CD4-positive, alpha-beta T cell treated with Interleukin-15 for 1 hour (primary cell): Measurements from ENCODE around the gene MMP3.

Experiments
- DNase-seq: peaks from one replicate; pipeline ENCODE4 v3.0.0-alpha.2; 2020

MMP3 gene

DNA sequence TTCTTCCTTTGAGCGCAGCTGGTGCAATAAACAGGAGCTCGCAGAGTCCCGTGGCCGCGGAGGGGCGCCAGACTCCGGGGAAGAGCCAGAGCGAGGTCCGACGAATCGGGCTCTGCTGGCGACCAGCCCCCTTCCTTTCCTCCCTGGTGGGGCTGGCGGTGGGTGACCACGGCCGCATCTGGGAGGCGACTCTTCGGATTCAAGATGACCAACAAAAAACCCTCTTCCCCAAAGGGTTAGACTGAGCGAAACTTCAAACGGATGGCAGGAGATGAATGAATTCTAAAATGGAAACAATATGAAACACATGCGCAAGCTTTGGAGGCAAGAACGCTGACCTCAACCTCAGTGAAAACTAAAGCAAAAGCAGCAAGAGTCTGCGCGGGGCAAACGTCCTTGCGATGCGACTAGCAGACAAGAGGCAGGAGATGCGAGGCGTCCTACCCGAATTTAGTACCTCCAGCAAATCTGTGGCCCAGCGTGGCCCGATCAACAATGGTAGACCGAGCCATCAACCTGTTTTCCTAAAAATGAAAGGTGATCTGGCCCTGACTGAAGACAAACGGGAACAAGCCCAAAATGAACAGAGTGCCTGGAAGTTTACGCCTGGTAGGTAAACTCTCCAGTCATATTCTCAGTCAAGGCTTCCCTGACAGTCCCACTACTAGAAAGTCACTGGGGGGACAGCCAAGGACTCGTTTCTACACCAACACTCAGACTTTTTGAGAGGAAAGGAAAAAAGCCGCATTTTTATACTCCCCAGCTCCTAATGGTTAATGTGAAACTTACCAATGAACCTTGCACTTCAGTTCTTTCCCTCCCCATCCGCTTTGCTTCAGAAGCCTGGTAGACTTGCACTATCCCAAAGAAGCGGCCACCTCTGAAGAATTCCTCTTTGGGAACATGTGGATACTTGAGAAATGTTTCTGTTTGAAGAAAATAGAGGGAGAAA lies 11.6 kb downstream of the MMP3 start:
- no peak for DNase-seq

DNA sequence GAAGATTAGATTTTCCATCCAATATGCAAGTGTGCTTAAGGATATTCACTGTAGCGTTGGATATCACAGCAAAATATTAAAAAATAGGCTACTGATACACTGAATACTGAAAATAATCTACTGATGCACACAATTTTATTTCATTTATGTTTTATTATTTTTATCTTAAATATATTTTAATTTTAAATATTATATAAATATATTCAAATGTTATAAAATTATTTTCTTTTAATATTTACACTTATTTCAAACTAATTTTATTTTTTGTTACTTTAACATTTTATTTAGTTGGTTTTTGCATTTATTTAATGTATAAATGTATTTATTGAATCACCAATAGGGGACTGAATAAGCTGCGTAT lies 12.3 kb downstream of the MMP3 start:
- no peak for DNase-seq

DNA sequence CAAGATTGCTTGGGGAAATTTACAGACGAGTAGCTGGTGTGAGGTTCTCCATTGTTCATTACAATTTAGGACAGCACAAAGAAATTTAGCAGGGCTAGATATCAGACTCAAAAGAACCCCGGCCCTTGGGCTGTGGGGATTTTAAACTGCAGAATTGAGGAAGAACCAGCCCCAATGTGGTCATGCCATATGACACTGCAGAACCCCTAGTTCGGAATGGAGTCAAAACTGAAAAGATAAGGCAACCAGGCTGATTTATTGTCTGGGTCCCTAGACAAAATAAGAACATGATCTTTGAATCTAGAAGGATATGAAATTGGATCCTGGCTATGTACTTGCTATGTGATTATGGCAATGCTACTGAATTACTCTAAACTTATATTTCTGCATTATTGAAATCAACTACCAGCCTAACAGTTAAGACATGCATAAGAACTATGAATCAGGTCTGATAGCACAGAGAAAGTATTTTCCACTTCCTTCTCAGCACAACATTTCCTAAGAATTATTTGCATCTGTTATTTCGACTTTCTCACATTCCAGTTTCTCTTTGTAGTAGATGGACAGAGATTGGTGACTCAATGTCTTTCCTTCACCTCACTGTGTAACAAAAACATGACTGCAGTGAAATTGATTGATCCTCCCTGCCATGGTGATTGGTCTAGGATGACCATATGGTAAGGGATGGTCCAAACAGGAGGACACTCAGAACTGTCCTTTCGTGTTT lies 13.2 kb downstream of the MMP3 start:
- DNase-seq, result no peak

DNA sequence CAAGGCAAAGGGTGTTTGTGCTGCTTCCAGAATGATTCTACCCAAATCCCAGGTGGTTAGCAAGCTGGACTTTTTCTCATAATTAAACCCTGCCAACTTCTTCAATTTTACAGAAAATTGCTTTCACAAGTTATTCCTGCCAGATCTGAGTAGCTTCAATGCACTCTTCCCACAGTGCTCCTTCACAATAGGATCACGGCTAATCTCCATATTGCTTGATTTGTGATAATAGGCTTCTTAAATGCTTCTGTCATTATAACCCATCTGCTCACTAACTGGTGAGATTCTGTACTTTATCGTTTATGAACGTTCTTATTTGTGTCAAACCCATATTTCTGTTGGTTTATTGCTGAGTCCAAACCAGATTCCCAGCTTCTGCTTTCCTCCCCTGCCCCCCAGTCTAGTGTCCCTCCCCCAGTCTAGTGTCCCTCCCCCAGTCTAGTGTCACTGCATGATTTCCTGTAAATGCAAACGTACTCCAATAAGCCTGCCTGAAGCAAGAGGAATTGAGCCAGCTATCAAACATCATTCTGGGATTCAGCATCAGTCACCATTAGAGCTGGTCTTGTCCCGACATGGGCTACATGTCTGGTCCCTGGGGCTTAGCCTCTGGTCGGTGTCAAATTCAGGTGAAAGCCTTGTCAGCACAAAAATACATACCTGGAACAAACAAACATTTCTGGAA lies 14.0 kb downstream of the MMP3 start:
- no peak for DNase-seq

DNA sequence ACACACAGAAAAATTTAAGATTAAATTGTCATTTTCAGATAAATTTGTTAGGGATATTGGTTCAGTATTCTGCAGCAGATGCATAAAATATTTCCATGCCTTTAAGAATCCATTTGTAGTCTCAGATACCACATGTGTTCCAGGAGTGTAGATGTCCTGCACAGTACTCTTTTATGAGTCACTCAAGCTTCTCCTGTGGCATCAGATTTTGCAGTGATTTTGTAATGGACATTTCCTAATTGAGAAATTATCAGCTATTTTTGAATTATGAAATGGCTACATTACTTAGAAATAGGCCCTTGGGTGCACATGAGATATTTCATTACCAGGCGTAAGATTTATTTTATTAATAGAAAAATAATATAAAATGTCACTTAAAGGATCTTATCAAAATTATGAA lies 18.9 kb downstream of the MMP3 start:
- DNase-seq, result no peak

DNA sequence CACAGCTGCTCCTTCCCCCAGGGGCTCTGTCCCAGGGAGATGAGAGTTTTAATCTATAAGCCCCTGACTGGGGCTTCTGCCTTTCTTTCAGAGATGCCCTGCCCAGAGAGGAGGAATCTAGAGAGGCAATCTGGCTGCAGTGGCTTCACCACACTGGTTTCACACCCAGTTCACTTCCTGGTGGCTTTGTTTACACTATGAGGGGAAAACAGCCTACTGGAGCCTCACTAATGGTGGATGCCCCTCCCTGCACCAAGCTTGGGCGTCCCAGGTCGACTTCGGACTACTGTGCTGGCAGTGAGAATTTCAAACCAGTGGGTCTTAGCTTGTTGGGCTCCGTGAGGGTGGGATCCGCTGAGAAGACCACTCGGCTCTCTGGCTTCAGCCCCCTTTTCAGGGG lies 23.9 kb downstream of the MMP3 start:
- no peak for DNase-seq

DNA sequence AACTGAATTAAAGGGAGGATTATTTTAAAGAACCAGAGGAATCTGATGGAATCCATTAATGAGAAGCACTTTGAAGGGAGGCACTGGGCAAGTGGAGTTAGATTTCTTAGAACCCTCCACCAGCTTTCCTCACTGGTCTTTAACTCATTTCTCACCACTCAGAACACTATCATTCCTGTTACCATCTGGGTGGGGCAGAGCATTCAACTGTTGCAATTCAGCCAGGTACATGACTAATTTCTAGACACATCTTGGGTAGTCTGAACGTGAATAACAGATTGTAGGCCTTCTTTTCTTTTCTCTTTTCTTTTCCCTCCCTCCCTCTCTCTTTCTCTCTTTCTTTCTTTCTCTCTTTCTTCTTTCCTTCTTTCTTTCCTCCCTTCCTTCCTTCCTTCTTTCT lies 29.9 kb downstream of the MMP3 start:
- no peak for DNase-seq

DNA sequence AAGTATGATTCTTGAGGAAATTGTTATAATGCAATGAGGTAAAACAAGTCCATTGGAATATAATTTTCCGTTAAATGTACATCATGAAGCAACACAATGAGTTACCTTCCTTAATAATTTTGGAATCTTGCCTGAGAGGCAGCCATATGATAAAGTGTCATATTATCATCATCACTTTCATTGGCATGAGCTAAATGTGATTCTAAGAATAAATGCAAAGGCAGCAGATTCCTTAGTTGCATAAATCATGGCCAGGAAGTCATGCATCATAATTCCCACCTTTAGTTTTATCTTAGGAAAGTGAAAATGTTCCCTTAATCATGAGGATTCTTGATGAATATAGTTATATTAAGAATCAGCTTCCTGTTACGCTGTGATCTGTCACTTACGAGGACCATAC lies 31.2 kb downstream of the MMP3 start:
- DNase-seq, result no peak

DNA sequence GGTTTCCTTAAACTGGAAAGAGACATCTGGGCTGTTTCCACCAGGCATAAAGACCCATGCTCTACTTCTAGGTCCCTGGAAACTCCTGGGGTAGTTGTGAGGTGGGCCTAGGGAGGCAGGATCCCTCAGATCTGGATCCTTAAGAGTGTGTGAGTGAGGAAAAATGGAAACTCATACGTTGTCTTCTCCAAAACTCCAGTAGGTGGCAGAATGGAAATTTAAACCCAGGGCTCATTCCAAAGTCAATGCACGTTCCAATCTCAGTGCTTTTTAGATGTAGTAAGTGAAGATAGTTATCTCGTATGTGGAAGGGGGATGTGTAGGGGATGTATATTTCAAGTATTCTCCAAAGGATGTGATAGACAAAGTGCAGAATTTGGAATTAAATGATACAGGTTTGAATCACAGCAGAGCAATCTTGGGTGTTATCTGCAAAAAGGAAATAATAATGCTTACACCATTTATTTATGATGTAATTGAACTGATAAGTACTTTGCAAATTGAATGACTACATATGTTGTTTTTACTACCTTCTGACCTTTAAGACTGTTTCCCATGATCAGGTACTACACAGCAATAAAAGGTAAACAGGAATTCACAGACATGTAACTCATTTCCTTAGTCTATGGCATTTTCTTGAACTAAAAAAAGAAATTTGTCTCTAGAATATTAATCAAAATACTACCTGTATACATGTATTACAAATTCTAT lies 32.3 kb downstream of the MMP3 start:
- no peak for DNase-seq

DNA sequence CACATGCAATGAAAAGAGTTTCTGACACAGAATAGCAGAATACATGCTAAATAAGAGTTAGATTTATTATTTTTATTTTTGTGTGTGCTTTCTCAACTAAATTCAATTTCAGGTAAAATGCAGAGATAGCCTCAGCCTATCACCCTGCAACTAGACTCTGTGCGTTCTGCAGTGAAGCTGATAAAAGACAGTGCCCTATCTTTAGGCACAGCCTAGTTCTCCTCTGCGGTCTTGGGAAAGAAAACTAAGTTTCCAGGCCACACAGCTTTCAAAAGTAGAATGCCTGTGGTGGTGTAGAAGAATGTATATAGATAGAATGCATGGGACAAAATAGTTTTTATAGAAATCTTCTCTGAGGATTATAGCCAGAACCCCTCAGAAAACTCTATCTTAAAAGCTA lies 33.4 kb downstream of the MMP3 start:
- no peak for DNase-seq

DNA sequence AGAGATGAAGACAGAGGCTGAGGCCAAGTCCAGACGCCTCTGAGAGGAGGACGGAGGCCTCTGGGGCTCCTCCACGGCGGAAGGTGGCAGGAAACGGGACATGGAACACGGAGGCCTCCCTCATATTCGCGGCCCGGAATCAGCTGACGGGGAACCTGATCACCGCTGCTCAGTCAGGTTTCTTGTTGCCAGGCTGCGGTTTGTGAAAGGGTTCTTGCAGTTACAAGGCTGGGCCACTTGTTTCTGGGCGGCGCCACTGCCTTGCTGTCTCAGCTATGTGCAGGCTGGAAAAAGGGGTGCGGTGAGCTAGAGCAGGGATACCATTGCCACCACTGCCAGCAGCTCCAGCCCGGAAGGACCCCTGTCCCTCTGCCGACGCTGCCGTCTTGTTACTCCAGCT lies 35.5 kb downstream of the MMP3 start:
- DNase-seq, result no peak

DNA sequence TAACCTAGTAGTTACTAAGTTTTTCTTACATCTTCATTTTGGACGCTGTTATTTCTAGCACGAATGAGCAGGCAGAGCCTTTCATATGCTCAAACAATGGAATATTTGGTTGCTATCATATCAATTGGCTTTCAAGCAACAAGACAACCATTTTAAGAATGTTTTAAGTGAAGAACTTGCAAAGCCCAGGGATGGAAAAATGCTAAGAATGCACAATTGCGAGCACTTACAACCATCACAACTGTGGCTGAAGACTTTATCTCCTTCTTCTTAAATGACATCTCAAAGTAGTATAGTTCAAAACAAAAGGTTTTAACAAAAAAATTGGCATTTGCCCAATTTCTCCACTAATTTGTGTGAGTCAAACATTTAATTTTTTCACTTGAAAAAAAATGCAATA lies 37.1 kb downstream of the MMP3 start:
- no peak for DNase-seq

DNA sequence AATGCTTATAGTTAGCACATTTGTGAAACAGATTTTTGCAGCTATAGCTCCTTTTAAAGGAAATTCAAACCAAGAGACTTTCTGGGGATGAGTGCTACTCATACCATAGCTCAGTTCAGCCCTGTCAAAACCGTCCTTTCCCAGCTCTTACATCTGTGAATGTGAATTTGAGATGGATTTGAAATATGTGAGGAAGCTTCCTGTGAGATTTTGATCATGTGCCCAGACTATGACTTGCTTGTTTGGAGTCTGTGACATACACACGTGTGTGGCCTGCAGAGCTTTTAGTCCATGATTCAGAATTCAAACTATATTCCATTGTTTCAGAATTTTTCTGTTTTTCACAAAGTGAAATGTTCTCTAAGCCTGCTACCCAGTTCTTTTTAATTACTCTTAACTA lies 41.1 kb downstream of the MMP3 start:
- DNase-seq, result no peak

DNA sequence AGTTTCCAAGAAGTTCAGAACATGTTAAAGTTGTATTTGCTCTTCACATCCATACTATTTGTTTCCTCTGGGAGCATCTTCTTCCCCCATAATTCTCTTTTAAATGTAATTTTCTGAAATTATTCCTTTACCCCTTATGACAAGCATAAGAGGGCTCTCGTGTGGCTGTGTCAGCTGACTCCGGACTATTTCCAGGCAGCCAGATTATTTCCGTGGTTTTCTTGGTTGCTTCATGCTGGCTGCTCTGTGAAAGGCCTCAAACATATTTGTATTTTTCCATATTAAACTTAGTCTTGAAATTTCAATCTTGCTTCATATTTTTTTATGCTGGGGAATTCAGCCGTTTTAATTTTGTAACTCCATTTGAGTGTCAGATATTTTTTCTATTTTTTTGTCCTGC lies 42.6 kb downstream of the MMP3 start:
- no peak for DNase-seq

DNA sequence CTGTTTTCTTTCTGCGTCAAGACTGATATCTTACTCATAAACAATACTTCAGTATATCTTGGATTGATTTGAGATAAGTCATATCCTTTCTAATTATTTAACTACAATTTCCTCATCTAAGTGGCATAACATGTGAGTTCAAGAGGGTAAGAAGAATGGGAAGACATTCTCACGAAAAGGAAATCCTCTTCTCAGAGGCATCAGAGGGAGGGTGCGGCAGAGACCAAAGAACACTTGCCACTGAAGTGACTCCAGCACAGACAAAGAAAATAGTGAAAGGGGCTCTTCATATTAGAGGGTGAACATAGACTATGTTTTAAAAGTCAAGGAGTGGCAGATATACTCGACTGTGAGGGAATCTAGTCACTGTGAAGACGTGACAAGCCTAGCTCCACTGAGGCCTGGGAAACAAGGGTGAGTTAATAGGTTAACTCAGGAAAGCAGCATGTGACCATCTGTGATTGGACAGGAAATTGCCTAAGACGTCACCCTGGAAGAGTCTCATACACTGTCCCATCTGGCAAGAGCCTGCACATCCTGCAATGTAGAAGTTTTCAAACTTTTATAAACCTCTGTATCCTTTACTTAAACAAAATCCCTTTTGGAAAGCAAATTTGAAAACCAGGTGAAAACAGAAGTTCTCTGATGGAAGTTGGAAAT lies 43.6 kb downstream of the MMP3 start:
- no peak for DNase-seq

DNA sequence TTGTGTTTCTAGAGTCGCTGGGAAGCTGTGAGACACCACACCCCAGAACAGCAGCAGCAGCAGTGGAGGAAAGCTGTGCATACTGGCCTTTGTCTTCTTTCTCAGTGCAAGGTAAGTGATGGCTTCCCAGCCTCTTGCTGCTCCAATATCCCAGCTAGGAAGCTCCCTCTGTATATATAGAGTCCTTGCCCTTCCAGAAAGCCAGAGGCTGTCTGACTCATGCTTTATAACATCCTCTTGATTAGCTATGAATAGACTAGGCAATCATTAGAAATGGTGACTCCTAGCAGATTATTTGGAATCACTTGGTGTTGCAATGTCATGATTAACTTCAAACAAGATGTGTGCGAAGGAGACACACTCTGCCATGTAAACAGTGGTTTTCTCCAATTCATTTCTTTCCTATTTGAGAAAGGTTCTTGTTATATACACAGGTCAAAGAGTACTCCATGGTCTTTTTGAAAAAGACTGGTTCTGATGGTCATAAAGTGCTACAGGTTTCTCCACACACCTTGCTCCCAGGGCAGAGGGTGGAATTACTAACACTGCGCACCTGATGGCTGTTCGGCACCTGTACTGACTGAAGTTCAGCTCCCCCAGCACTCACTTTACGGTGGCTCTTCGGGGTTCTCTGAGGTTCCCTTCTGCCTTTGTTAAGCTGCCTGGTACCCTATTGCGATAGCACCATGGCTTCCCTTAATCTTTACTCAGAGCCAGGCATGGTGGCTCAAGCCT lies 45.2 kb downstream of the MMP3 start, which contains the start of gene MMP1:
Gene MMP1 (minus strand): TSS at position 149 of the 735 bp plus-strand sequence. CDS start 68 bp downstream, at position 81.
- no peak for DNase-seq

DNA sequence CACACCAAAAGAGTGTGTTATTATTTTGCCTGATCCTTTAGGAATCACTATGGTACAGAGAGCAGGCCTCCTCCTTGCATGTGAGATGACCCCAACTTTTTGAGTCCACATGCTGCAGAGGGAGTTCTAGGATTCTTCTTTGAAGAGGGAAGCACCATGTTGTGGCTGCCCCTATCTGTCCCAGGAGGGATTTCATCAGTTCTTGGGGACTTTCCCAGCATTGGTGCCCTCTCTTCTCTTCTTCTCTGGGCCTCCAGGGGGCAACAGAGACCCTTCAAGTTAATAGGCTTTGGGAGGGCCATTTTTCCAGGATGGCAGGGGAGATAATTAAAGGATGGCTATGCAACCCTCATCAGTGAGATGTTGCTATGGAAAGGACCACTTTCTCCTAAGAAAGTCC lies 49.0 kb downstream of the MMP3 start:
- no peak for DNase-seq

DNA sequence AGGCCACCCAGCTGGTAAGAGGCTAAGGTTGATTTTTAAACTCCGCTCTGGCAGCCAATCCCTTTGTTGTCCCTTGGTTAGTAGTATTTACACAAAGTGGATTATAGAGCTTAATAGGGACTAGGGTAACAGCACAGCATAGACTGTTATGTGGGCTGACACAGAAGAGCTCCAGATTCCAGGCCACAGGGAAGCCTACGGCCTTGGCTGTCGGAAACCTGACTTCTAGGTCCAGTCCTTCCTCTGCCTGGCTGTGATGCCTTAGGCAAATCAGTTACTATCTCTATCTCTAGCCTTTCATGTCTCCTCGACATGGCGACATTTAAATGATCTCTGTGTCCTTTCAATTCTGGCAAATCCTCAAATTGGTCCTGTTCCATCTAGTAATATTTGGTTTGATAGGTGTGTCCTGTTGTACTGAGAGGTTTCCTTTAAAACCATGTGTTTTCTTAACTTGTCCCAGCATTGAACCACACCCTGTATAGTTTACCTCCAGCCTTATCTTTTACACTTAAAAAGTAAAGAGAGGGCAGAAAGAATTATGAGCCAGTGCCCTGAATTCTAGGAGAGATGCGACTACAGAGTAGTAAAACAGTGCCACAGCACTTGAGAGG lies 49.6 kb downstream of the MMP3 start:
- DNase-seq, result no peak

DNA sequence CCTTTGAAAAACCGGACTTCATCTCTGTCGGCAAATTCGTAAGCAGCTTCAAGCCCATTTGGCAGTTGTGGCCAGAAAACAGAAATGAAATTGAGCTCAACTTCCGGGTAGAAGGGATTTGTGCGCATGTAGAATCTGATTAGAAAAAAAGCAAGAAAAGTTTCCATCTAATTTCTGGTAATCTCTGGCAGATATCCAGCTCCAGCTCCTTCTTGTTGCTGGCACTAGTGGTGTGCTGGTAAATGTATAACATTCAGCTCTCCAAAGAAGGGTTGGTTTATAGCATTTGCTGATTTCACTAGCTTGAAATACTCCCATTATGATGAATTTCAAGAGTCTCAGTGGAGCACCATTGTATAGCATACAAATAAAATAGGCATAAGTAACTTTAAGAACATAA lies 50.8 kb downstream of the MMP3 start:
- no peak for DNase-seq

DNA sequence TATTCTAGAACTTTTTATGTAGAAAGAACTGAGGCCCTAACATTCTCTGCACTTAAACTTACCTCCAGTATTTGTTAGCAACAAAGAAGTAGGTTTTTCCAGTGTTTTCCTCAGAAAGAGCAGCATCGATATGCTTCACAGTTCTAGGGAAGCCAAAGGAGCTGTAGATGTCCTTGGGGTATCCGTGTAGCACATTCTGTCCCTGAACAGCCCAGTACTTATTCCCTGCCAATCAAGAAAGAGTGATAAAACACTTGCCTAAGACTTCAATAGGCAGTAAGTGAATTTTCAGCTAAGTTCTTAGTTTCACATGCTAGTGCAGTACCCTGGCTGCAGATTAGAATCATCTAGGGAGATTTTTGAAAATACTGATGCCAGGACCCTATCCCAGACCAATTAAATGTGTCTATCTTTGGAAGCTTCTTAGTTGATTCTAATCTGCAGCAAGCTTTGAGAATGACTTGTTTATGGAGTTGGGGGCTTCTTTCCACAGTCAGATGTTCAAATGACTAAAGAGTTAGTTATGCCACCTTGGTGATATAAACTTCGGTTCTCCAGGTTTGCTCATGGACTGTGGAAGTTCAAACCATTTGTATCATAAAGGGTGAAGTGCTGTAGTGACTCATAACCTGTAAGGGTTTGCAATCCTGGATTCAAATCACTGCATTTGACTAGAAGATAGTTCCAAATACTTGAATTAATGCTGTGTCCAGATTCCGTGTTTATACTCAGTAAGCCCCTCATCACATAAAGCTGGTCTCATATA lies 52.0 kb downstream of the MMP3 start:
- DNase-seq, result no peak
